ENCODE measurements around the gene ACTC1.

The ACTC1 gene

DNA sequence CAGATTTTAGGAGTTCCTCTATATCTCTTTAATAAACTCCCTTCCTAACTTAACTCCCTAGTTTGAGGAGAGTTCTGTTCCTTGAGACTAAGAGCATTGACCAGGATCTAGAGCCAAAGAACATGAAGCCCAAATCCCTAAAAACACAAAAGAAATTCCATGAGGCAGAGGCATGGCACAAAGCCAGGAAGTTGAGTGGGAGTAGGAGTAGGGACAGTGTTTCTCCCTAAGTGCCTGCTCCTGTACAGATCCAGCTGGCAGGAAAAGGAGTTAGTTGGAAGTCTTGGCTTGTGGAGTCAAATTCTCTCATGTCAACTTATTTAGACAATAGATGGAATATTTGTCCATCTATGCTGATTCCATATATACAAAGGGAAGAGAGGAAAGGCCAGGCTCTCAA, 11.4 kb downstream of the ACTC1 start:
- no peaks in the 10 kb centered on the region for H3K4me1 Mint-ChIP-seq
- no peak overlapping the region for H3K4me3 Mint-ChIP-seq
- peaks cover 27% of the 10 kb centered on the region for H3K9me3 Mint-ChIP-seq
- H3K27me3 Mint-ChIP-seq: peaks cover 35% of the 10 kb centered on the region
- H3K27ac Mint-ChIP-seq: no peak overlapping the region
- H3K36me3 Mint-ChIP-seq: no peaks in the 10 kb centered on the region

DNA sequence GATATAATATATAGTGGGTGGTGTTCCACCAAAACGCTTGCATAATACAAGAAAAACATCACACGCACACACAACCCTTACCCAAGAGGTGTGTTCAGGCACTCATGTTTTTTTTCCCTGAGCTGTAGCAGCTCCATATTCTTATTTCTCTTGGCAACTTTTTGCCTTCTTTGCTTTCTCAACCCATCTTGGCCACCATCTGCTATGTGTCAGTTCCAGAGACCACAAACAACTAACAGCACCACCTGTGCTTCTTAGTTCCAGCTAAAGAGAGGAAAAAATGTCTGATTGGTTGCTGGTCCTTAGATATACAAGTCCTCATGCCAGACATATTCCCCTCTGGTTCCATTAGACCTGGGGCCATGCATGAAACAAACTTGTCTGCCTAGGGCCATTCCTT, 11.9 kb downstream of the ACTC1 start:
- Mint-ChIP-seq H3K36me3 (no peaks in the 10 kb centered on the region), H3K4me3 (no peak overlapping the region), H3K4me1 (no peaks in the 10 kb centered on the region), H3K27me3 (peaks cover 35% of the 10 kb centered on the region), H3K27ac (no peak overlapping the region), H3K9me3 (peaks cover 27% of the 10 kb centered on the region)

- peaks cover 27% of the 10 kb centered on the region for H3K9me3 Mint-ChIP-seq
- no peak overlapping the region for H3K27ac Mint-ChIP-seq
- no peaks in the 10 kb centered on the region for H3K36me3 Mint-ChIP-seq
- H3K4me3 Mint-ChIP-seq: no peak overlapping the region
- no peaks in the 10 kb centered on the region for H3K4me1 Mint-ChIP-seq
- peaks cover 35% of the 10 kb centered on the region for H3K27me3 Mint-ChIP-seq
These were observed 12.4 kb downstream of the ACTC1 start for GRCh38 chr15:34782901-34783300.

GRCh38 chr15:34780725-34781124, 14.6 kb downstream of the ACTC1 start:
- H3K4me3 Mint-ChIP-seq: no peak overlapping the region
- peaks cover 27% of the 10 kb centered on the region for H3K9me3 Mint-ChIP-seq
- no peak overlapping the region for H3K27ac Mint-ChIP-seq
- H3K27me3 Mint-ChIP-seq: peaks cover 30% of the 10 kb centered on the region
- H3K36me3 Mint-ChIP-seq: no peaks in the 10 kb centered on the region
- H3K4me1 Mint-ChIP-seq: no peaks in the 10 kb centered on the region

GRCh38 chr15:34776606-34777105, 18.7 kb downstream of the ACTC1 start:
- no peaks in the 10 kb centered on the region for H3K36me3 Mint-ChIP-seq
- peaks cover 14% of the 10 kb centered on the region for H3K9me3 Mint-ChIP-seq
- H3K27me3 Mint-ChIP-seq: peaks cover 5% of the 10 kb centered on the region
- no peak overlapping the region for H3K27ac Mint-ChIP-seq
- no peaks in the 10 kb centered on the region for H3K4me1 Mint-ChIP-seq
- H3K4me3 Mint-ChIP-seq: no peak overlapping the region

DNA sequence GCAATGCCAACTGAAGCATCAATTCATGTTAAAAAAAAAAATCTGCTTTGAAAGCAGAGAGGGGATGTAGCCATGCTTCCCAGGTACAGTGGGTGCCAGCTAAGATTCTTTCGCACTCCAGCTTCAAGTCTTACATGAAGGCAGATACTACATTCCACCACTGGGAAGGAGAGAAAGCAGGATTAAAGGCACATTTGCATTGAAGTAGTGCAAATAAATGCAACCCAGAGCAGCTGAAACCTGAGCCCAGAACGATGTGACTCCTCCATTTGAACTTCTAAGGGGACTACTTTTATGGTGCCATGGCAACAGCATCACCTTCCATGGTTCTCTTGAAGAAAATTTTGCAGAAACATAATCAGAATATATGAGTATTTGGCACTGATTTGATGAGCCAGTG, 21.4 kb downstream of the ACTC1 start:
- no peak overlapping the region for H3K27ac Mint-ChIP-seq
- no peaks in the 10 kb centered on the region for H3K9me3 Mint-ChIP-seq
- H3K36me3 Mint-ChIP-seq: no peaks in the 10 kb centered on the region
- H3K4me1 Mint-ChIP-seq: no peaks in the 10 kb centered on the region
- H3K27me3 Mint-ChIP-seq: peaks cover 7% of the 10 kb centered on the region
- H3K4me3 Mint-ChIP-seq: no peak overlapping the region

DNA sequence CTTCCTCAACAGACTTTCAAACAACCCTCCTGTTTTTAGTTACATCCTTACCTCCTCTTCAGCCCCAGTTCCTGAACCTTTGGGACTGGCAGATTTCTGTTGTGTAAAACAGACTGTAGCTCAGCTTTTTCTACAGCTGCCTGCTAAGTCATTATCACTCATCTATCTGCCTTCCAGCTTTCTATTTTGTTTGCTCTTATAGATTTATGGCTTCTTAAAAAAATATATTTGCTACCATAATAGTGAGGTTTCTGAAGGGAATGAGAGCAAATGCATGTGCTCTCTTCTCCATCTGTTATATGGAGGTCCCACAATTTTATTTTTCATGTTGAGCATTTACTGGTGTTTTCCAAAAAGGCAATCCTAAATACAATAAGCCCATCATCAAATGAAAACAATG, 22.3 kb downstream of the ACTC1 start:
- Mint-ChIP-seq H3K9me3 (no peaks in the 10 kb centered on the region), H3K4me3 (no peak overlapping the region), H3K27ac (no peak overlapping the region), H3K4me1 (no peaks in the 10 kb centered on the region), H3K36me3 (no peaks in the 10 kb centered on the region), H3K27me3 (peaks cover 7% of the 10 kb centered on the region)

DNA sequence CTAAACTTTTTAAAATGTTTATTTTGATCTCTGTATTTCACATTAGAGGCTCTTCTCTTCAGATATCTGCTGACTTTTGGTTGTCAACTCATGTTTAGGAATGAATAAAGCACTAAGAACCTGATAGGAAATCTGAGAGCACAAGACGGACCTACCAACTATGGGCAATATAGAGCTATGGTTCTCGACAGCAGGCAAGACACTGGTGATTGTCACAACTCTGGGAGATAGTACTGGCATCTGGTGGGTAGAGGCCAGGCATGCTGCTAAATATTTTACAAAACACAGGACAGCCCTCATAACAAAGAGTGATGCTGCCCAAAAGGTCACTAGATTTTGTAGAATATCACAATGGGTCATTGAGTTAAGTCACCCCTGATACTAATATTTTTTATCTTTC, 23.0 kb downstream of the ACTC1 start:
- no peak overlapping the region for H3K4me3 Mint-ChIP-seq
- no peaks in the 10 kb centered on the region for H3K4me1 Mint-ChIP-seq
- no peak overlapping the region for H3K27ac Mint-ChIP-seq
- no peaks in the 10 kb centered on the region for H3K36me3 Mint-ChIP-seq
- no peaks in the 10 kb centered on the region for H3K9me3 Mint-ChIP-seq
- peaks cover 7% of the 10 kb centered on the region for H3K27me3 Mint-ChIP-seq

DNA sequence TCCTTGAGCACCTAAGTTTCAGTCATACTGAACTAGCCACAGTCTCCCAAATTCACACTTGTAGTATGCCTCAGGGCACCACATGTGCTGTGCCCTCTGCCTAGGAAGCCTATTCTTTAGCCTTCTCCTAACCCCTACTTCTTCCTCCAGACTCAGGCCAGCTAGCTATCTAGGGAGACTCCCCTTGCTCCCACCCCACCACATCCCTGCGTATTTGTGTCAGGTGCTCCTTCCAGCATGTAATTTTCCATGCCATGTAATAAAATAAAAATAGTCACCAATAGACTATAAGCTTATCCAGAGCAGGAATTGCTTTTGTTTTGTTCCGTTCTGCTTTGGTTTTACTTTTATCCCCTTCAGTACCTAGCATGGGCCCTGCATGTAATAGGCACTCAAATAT, 25.6 kb downstream of the ACTC1 start:
- Mint-ChIP-seq H3K4me1 (no peaks in the 10 kb centered on the region), H3K4me3 (no peak overlapping the region), H3K36me3 (no peaks in the 10 kb centered on the region), H3K27ac (no peak overlapping the region), H3K27me3 (peaks cover 6% of the 10 kb centered on the region), H3K9me3 (no peaks in the 10 kb centered on the region)

GRCh38 chr15:34768530-34768929, 26.8 kb downstream of the ACTC1 start:
- Mint-ChIP-seq H3K27ac (no peak overlapping the region), H3K36me3 (no peaks in the 10 kb centered on the region), H3K4me1 (no peaks in the 10 kb centered on the region), H3K27me3 (peaks cover 10% of the 10 kb centered on the region), H3K4me3 (no peak overlapping the region), H3K9me3 (no peaks in the 10 kb centered on the region)

DNA sequence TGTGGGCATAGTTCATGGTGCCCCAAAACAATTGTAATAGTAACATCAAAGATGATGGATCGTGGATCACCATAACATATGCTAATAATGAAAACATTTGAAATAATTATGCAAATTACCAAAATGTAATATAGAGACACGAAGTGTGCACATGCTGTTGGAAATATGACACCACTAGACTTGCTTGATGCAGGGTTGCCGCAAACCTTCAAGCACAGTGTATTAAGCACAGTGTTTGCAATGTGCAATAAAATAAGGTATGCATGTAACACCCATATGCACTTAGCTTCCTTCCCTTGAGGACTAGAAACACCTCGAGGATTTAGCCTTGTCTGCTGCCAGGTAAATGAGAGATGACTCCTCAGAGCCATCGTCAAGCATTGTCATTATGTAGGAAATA, 29.6 kb downstream of the ACTC1 start:
- Mint-ChIP-seq H3K4me1 (no peaks in the 10 kb centered on the region), H3K27ac (no peak overlapping the region), H3K27me3 (peaks cover 16% of the 10 kb centered on the region), H3K36me3 (no peaks in the 10 kb centered on the region), H3K9me3 (no peaks in the 10 kb centered on the region), H3K4me3 (no peak overlapping the region)

DNA sequence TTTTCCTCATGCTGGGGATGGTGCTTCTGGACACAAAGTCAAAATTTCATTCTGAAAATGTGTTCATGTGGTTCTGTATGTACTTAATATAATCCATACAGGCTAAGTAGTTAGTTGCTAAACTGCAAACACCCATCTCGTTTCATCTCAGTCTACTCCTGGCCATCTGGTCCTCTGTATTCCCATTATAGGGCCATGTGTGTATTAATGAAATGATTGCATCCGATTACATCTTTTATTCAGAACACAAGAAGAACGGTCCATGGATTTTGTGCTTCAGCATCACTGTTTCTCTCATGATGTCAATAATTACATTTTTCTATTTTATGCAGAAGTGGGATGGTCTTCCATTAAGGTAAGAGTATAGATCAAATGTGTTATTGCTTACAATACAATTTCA, 34.4 kb downstream of the ACTC1 start:
- H3K4me3 Mint-ChIP-seq: no peak overlapping the region
- peaks cover 44% of the 10 kb centered on the region for H3K27me3 Mint-ChIP-seq
- H3K9me3 Mint-ChIP-seq: no peaks in the 10 kb centered on the region

GRCh38 chr15:34759992-34760391, 35.4 kb downstream of the ACTC1 start:
- Mint-ChIP-seq H3K36me3 (no peaks in the 10 kb centered on the region), H3K4me3 (no peak overlapping the region), H3K4me1 (no peaks in the 10 kb centered on the region), H3K27ac (no peak overlapping the region), H3K9me3 (no peaks in the 10 kb centered on the region), H3K27me3 (peaks cover 49% of the 10 kb centered on the region)

More for the DNA sequence above, 34.4 kb downstream of the ACTC1 start:
- no peak overlapping the region for H3K27ac Mint-ChIP-seq
- H3K4me1 Mint-ChIP-seq: no peaks in the 10 kb centered on the region
- no peaks in the 10 kb centered on the region for H3K36me3 Mint-ChIP-seq

DNA sequence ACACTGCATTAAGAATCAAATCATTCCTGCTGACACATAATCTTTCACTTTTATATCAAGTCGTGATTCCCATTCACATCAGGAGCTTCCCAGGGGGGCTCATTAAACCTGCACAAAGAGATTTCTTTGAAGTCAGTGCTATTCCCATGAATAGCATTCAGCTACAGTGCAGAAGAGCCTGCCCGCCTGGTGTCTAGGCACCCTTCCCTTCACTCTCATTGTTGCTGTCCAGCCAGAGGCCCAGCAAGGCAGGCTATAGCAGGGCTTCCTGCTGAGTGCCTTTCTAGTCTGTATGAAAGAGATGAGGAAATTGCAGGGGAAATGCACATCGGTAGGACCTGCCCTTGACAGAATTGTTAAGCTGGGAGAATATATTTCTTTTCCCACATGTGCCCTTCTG, 36.0 kb downstream of the ACTC1 start:
- Mint-ChIP-seq H3K27me3 (peaks cover 49% of the 10 kb centered on the region), H3K36me3 (no peaks in the 10 kb centered on the region), H3K4me1 (no peaks in the 10 kb centered on the region), H3K4me3 (no peak overlapping the region), H3K27ac (no peak overlapping the region), H3K9me3 (no peaks in the 10 kb centered on the region)

GRCh38 chr15:34757262-34757661, 38.1 kb downstream of the ACTC1 start:
- Mint-ChIP-seq H3K27me3 (peaks cover 51% of the 10 kb centered on the region), H3K4me3 (no peak overlapping the region), H3K27ac (no peak overlapping the region), H3K4me1 (peaks cover 4% of the 10 kb centered on the region), H3K9me3 (no peaks in the 10 kb centered on the region), H3K36me3 (no peaks in the 10 kb centered on the region)

DNA sequence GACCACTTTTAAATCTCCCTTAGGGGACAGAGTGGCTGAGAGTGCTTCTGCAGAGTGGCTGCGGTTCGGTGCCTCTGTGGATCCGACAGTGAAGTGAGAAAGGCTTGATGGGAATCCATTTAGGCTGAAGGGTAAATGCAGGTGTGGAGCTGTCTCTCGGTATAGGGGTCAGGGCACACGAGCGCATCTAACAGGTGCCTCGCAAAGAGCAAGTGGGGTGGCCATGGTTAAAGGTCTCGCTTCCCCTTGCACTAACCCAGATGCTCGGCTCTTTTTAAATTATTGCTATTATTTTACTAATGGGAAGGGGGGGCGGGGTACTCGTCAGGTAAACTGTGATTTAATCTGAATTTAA, 40.0 kb downstream of the ACTC1 start:
- H3K4me3 Mint-ChIP-seq: no peak overlapping the region
- H3K4me1 Mint-ChIP-seq: peaks cover 4% of the 10 kb centered on the region
- peaks cover 51% of the 10 kb centered on the region for H3K27me3 Mint-ChIP-seq
- no peaks in the 10 kb centered on the region for H3K9me3 Mint-ChIP-seq
- no peaks in the 10 kb centered on the region for H3K36me3 Mint-ChIP-seq
- H3K27ac Mint-ChIP-seq: no peak overlapping the region

DNA sequence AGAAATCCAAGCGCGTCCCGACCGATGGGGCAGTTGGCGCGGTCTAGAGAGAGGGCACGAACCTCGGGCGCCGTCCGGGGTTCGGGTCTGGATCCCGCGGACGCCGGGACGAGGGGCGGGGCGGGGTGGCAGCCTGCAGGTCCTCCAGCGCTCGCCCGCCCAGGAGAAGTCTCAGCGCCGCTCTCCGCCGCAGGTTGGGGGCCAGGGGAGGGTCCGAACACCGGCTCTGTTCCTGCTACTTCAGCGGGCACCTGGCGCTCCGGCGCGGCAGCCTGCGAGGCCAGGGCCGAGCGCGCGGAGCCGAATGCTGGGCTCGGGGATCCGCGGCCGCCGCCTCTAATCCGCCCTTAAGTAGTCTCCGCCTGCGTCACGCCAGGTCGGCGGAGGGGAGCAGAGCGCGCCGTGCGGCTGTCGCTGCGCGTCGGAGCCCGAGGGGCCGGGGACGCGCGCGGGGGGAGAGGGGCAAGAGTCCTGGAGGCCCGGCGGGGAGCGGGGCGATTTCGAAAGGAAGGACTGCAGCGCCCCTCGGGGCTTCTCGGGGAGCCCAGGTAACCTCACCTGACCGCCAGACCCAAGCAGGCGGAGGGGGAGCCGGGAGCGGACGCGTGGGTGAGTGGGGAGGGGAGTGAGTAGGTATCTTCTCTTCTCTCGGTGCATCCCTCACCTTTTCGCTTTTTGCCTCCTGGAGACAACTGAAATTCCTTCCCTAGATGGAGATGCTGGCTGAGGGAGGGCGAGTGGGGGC, 40.5 kb downstream of the ACTC1 start, which contains the start of gene GJD2:
Gene GJD2 (minus strand): TSS at position 325 of the 745 bp plus-strand sequence. CDS start 510 bp downstream, outside the sequence.
- Mint-ChIP-seq H3K27ac (no peak within 1 kb of the TSS), H3K9me3 (no peaks in the 10 kb centered on the region), H3K4me3 (peak within 1 kb of the TSS; percentile 36), H3K36me3 (no peaks in the 10 kb centered on the region), H3K27me3 (peaks cover 51% of the 10 kb centered on the region), H3K4me1 (peaks cover 4% of the 10 kb centered on the region)
